MM.1S (cell line): ENCODE results near the gene SPACA1.

ENCODE experiments used
- EZH2 ChIP-seq: fragments of 300-600 bp; sonication (generic); optimal IDR thresholded peaks from 2 replicates; pipeline ENCODE3; 2017; ENCODE audit warnings: low read depth, mild to moderate bottlenecking, antibody characterized with exemption, low read length, mixed read lengths
- EZH2phosphoT487 ChIP-seq: fragments of 300-600 bp; sonication (generic); IDR thresholded peaks from 2 replicates; pipeline ENCODE4 v1.6.1; 2018; ENCODE audit warnings: antibody characterized with exemption, low read length
- TF ChIP-seq, protein P1 (sequence below): fragments of 300-600 bp; sonication (generic); IDR thresholded peaks from 2 replicates; pipeline ENCODE4 v1.5.1; 2016; ENCODE audit warnings: antibody characterized with exemption, low read length, mixed read lengths

DNA sequence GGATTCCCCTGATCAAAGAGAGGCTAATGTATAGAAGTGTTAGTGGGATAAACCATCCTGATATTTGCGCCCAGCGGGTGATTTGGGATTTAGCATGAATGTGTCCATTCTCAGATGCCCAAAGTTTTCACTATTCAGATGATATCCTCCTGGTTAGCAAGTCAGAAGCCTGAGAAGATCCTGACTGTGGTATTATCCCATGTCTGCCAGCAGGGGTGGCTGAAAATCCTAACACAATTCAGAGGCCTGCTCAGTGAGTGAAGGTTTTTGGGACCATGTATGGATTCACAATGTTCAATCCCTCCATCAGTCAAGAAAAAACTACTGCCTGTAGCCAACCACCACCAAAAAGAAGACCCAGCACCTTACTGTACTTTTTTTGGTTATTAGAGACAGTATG is 34.1 kb upstream of the SPACA1 start:
- TF ChIP-seq EZH2 (no peak), EZH2phosphoT487 (no peak)
- TF ChIP-seq, protein P1, sequence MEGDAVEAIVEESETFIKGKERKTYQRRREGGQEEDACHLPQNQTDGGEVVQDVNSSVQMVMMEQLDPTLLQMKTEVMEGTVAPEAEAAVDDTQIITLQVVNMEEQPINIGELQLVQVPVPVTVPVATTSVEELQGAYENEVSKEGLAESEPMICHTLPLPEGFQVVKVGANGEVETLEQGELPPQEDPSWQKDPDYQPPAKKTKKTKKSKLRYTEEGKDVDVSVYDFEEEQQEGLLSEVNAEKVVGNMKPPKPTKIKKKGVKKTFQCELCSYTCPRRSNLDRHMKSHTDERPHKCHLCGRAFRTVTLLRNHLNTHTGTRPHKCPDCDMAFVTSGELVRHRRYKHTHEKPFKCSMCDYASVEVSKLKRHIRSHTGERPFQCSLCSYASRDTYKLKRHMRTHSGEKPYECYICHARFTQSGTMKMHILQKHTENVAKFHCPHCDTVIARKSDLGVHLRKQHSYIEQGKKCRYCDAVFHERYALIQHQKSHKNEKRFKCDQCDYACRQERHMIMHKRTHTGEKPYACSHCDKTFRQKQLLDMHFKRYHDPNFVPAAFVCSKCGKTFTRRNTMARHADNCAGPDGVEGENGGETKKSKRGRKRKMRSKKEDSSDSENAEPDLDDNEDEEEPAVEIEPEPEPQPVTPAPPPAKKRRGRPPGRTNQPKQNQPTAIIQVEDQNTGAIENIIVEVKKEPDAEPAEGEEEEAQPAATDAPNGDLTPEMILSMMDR: peak; percentile 13; the same call in 1 of the 2 replicates
